K562 (cell line): ENCODE results near the gene KLK3. TPM values are rescaled to one million over a fixed set of nuclear protein-coding genes. Genes with fewer than 3 reads are reported as not detected.

Experiments
- BCOR ChIP-seq: fragments of 450-650 bp; IDR thresholded peaks from 2 replicates; pipeline ENCODE4 v1.6.1; 2016
- BDP1 ChIP-seq: IDR thresholded peaks from 3 replicates; pipeline ENCODE4 v1.6.1; 2011; ENCODE audit not compliant: insufficient read length, insufficient read depth
- CREB1 ChIP-seq, 2 experiments: sonication (generic) in 1 of 2; formaldehyde crosslinking in 1 of 2; IDR thresholded peaks; 2 replicates each; pipeline versions ENCODE4 v1.6.1 to v1.8.0; 2012 to 2022; ENCODE audit warnings: inconsistent platforms in 1 of 2, mild to moderate bottlenecking in 1 of 2, missing genetic modification reagents in 1 of 2, moderate library complexity in 1 of 2
- CXXC5 ChIP-seq: fragments of 250-450 bp; sonication (Bioruptor Pico); IDR thresholded peaks from 2 replicates; pipeline ENCODE4 v1.8.0; 2022; ENCODE audit warnings: inconsistent platforms, mild to moderate bottlenecking, moderate library complexity
- ETV5 ChIP-seq: sonication (generic); formaldehyde crosslinking; IDR thresholded peaks from 2 replicates; pipeline ENCODE4 v1.4.0; 2020; ENCODE audit warnings: low read depth, mild to moderate bottlenecking, missing genetic modification reagents
- HNRNPUL1 ChIP-seq: fragments of 200-400 bp; formaldehyde crosslinking; IDR thresholded peaks from 2 replicates; pipeline ENCODE4 v1.6.1; 2017; ENCODE audit warnings: low read length
- IRF2 ChIP-seq: sonication (generic); formaldehyde crosslinking; IDR thresholded peaks from 2 replicates; pipeline ENCODE4 v1.8.1; 2022; ENCODE audit warnings: mild to moderate bottlenecking, missing genetic modification reagents
- L3MBTL2 ChIP-seq: fragments of 450-650 bp; IDR thresholded peaks from 2 replicates; pipeline ENCODE4 v1.6.1; 2016; ENCODE audit warnings: mild to moderate bottlenecking, moderate library complexity
- MAFF ChIP-seq: IDR thresholded peaks from 2 replicates; pipeline ENCODE4 v1.6.1; 2012; ENCODE audit warnings: low read length, improper control_type of control experiment
- MCM7 ChIP-seq, 2 experiments: fragments of 450-650 bp; IDR thresholded peaks; 2 replicates each; pipeline ENCODE4 v1.6.1; 2016 to 2018
- MTA1 ChIP-seq: fragments of 450-650 bp; IDR thresholded peaks from 2 replicates; pipeline ENCODE4 v1.6.1; 2017; ENCODE audit warnings: borderline replicate concordance
- NBN ChIP-seq: fragments of 450-650 bp; IDR thresholded peaks from 2 replicates; pipeline ENCODE4 v1.6.1; 2016; ENCODE audit warnings: low read depth, mild to moderate bottlenecking
- PHF21A ChIP-seq: fragments of 450-650 bp; IDR thresholded peaks from 2 replicates; pipeline ENCODE4 v1.6.1; 2017; ENCODE audit warnings: low read depth, borderline replicate concordance
- RFX5 ChIP-seq: IDR thresholded peaks from 2 replicates; pipeline ENCODE4 v1.6.1; 2011; ENCODE audit warnings: low read depth, mild to moderate bottlenecking, improper control_type of control experiment, low read length
- SAFB2 ChIP-seq: fragments of 200-400 bp; formaldehyde crosslinking; IDR thresholded peaks from 2 replicates; pipeline ENCODE4 v1.6.1; 2018; ENCODE audit warnings: borderline replicate concordance, low read length, low read depth, moderate library complexity; ENCODE audit not compliant: severe bottlenecking
- SIX5 ChIP-seq, 2 experiments: IDR thresholded peaks; 2 replicates each; pipeline ENCODE4 v1.6.1; 2011; ENCODE audit warnings: low read length in 2 of 2, borderline replicate concordance in 1 of 2, low read depth in 1 of 2, mild to moderate bottlenecking in 1 of 2, moderate library complexity in 1 of 2; ENCODE audit not compliant: insufficient read depth in 1 of 2
- SMAD3 ChIP-seq: fragments of 450-650 bp; formaldehyde crosslinking; conservative IDR thresholded peaks from 2 replicates; pipeline ENCODE4 v1.4.0; 2020; ENCODE audit warnings: mild to moderate bottlenecking
- ZSCAN29 ChIP-seq: fragments of 450-650 bp; IDR thresholded peaks from 2 replicates; pipeline ENCODE4 v1.6.1; 2017
- polyA plus RNA-seq, 8 experiments: library from polyadenylated mRNA; depleted of rRNA in 4 of 8; stranded (reverse) in 5 of 8; unstranded in 3 of 8; fragments of >200 nt; fragmentation: Nextera tagmentation in 2 of 8; fragmentation: Illumina TruSeq in 1 of 8; extraction: Ambion mirVana in 2 of 8; extraction: Trizol in 1 of 8; gene quantifications; 2 replicates each; pipeline versions ENCODE4 v1.2.1 to v1.2.3, GENCODE V29; 2011 to 2014; ENCODE audit warnings: inconsistent platforms in 1 of 8, missing spikeins in 1 of 8
- total RNA-seq, 7 experiments: library from RNA; depleted of rRNA in 6 of 7; stranded (reverse); fragments of >200 nt in 6 of 7; fragmentation: Illumina TruSeq in 2 of 7; extraction: Trizol in 2 of 7; gene quantifications; 2 replicates each; pipeline versions ENCODE4 v1.2.1 to v1.2.3, GENCODE V29; 2011 to 2021; ENCODE audit warnings: low replicate concordance in 1 of 7
- TF ChIP-seq, protein P1 (sequence below), 3 experiments: fragments of 200-800 bp in 1 of 3; sonication (Bioruptor generic) in 1 of 3; sonication (generic) in 1 of 3; formaldehyde crosslinking in 1 of 3; IDR thresholded peaks; 2 replicates each; pipeline versions ENCODE4 v1.6.1 to v1.8.0; 2016 to 2022; ENCODE audit warnings: mild to moderate bottlenecking in 2 of 3, missing compliant biosample characterization in 2 of 3, missing genetic modification characterization in 2 of 3, missing genetic modification reagents in 1 of 3

KLK3 gene
- total and polyA plus RNA-seq, 9 of the 15 experiments (the other 6 are each of a cell fraction or from before 2014, with no cell fraction given): not detected

DNA sequence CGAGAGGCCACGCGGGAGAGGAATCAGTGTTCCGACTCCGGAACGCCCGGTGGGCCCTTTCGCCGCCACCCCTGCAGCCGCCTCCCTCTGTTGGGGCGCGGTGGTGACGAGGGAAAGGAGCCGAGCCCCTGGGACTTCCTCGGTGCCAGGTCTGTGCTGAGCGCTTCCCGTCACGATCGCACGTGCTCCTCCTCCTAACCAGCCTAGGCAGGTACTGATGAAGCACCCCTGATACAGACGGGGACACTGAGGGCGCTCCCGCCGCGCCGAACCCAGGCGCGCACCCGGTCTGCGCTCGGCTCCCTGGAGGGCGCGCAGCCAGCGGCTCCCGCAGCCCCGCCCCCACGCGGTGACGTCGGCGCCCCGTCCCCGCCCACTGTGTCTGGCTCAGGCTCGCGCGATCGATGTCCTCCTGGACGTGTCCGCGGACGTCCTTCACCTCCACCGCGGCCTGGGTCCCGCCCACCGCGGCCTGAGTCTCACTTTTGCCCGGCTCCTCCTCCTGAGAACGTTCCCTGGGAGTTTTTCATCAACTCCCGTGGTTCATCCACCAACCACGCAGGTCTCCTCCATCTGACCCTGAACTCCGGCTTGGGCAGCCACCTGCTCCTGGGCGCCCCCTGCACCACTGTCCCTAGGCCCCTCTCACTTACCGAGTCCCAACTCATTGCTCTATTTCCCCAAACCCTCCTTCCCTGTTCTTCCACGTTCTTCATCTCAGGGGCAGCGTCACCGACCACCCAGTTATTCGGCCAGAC, 18.8 kb upstream of the KLK3 start (continued):
- no peak for TF ChIP-seq HNRNPUL1
- 0 out of 2 replicates have a peak, but pooled peaks have one; percentile 44 for TF ChIP-seq PHF21A
- 0 out of 2 replicates have a peak, but pooled peaks have one; percentile 8 for TF ChIP-seq ETV5 (CRISPR knock-in tag)
- no peak for TF ChIP-seq SMAD3 (CRISPR knock-in tag)
- TF ChIP-seq NBN: 0 out of 2 replicates have a peak, but pooled peaks have one; percentile 12
- TF ChIP-seq MAFF: no peak
- TF ChIP-seq MCM7 (IDR thresholded peaks at IDR 0.05): no peak
- no peak for TF ChIP-seq SIX5 (IDR thresholded peaks at IDR 0.05; ENCODE audit: borderline replicate concordance in 1 of 2, insufficient read depth in 1 of 2, low read depth in 1 of 2, low read length in 2 of 2)
- TF ChIP-seq SAFB2: no peak
- TF ChIP-seq, protein P1, sequence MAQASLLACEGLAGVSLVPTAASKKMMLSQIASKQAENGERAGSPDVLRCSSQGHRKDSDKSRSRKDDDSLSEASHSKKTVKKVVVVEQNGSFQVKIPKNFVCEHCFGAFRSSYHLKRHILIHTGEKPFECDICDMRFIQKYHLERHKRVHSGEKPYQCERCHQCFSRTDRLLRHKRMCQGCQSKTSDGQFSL (CRISPR knock-in tag; IDR thresholded peaks at IDR 0.05): 0 out of 2 replicates have a peak, but pooled peaks have one; percentile 26
- TF ChIP-seq, protein P1 (tag; IDR thresholded peaks at IDR 0.05): no peak
- TF ChIP-seq ZSCAN29: no peak
- TF ChIP-seq RFX5: no peak
- TF ChIP-seq BDP1: no peak
- TF ChIP-seq CREB1 (IDR thresholded peaks at IDR 0.05): peak; percentile 85
- TF ChIP-seq CREB1 (CRISPR knock-in tag; IDR thresholded peaks at IDR 0.05): peak; percentile 83
- no peak for TF ChIP-seq IRF2 (CRISPR knock-in tag)
- peak; percentile 80 for TF ChIP-seq CXXC5
- TF ChIP-seq MTA1: no peak
- TF ChIP-seq L3MBTL2: peak; percentile 87
- TF ChIP-seq BCOR: peak; percentile 32; the same call in 1 of the 2 replicates
